Ovary (tissue), 3 donors: Measurements from ENCODE around the gene BGN.

Source experiments
- EP300 ChIP-seq: sonication (generic); formaldehyde crosslinking; IDR thresholded peaks from one replicate; pipeline ENCODE4 v1.6.1; 2017; ENCODE audit warnings: antibody characterized with exemption
- POLR2A ChIP-seq: fragments of 450-650 bp; IDR thresholded peaks from one replicate; pipeline ENCODE4 v1.6.1; 2017; ENCODE audit warnings: antibody characterized with exemption, mild to moderate bottlenecking, moderate library complexity
- TF ChIP-seq, protein P1 (sequence below), 3 donors: fragments of 450-650 bp in 2 of 3; fragments of 200-600 bp in 1 of 3; IDR thresholded peaks; one replicate each; pipeline versions ENCODE4 v1.5.1 to v1.8.0; 2016 to 2022; ENCODE audit warnings: antibody characterized with exemption in 3 of 3, mild to moderate bottlenecking in 1 of 3
- donor health status: DM: no; HTN: no; CAD: no.

DNA sequence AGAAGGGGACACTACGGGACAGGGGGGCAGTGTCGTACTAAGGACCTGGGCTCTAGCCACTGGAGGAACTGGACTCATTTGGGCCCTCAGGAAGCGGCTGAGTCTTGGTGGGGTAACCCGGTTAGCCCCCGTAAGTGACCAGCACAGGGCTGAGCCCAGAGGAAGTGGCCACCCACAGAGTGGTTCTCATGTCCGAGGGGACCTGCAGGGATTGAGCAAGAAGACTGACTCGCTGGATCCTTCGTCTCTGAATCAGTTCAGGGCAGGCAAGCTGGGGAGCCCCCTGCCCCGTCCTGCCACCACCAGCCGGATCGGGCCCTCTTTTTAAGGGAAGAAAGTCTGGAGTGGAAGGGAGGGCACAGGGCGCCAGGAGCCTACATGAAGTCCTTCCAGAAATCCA, 719 bp upstream of the BGN start:
- TF ChIP-seq, protein P1, sequence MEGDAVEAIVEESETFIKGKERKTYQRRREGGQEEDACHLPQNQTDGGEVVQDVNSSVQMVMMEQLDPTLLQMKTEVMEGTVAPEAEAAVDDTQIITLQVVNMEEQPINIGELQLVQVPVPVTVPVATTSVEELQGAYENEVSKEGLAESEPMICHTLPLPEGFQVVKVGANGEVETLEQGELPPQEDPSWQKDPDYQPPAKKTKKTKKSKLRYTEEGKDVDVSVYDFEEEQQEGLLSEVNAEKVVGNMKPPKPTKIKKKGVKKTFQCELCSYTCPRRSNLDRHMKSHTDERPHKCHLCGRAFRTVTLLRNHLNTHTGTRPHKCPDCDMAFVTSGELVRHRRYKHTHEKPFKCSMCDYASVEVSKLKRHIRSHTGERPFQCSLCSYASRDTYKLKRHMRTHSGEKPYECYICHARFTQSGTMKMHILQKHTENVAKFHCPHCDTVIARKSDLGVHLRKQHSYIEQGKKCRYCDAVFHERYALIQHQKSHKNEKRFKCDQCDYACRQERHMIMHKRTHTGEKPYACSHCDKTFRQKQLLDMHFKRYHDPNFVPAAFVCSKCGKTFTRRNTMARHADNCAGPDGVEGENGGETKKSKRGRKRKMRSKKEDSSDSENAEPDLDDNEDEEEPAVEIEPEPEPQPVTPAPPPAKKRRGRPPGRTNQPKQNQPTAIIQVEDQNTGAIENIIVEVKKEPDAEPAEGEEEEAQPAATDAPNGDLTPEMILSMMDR (IDR thresholded peaks at IDR 0.05), result no peak
- no peak for TF ChIP-seq POLR2A
- no peak for TF ChIP-seq EP300
